GM23338 (cell line): ENCODE measurements around the gene BCL2A1. TPM values are rescaled to one million over a fixed set of nuclear protein-coding genes. Genes with fewer than 3 reads are reported as not detected.

Experiments used
- ATAC-seq: fragments of 200-7000 bp; cut with Tn5 transposase; 3 replicates; pipeline ENCODE4 v1.9.1; 2020
- DNase-seq: peaks from one replicate; pipeline ENCODE4 v3.0.0-alpha.2; 2015; ENCODE audit warnings: low spot score
- H2AFZ ChIP-seq: fragments of 200-600 bp; sonication (generic); 2 replicates; pipeline ENCODE4 v1.8.0; 2016; ENCODE audit warnings: antibody characterized with exemption, mild to moderate bottlenecking, moderate library complexity
- H3F3A ChIP-seq: fragments of 200-600 bp; sonication (generic); replicated peaks from 2 replicates; pipeline ENCODE4 v1.8.0; 2017; ENCODE audit warnings: antibody characterized with exemption, mixed run types, low read depth
- H3K27ac ChIP-seq: fragments of 200-600 bp; sonication (generic); 2 replicates; pipeline ENCODE4 v1.6.1; 2016; ENCODE audit warnings: low read depth
- H3K27me3 ChIP-seq: fragments of 200-600 bp; sonication (generic); 2 replicates; pipeline ENCODE4 v1.8.0; 2016; ENCODE audit warnings: mild to moderate bottlenecking, mixed run types, moderate library complexity; ENCODE audit not compliant: insufficient read depth
- H3K36me3 ChIP-seq: fragments of 200-600 bp; sonication (generic); 2 replicates; pipeline ENCODE4 v1.8.0; 2016; ENCODE audit warnings: mild to moderate bottlenecking; ENCODE audit not compliant: insufficient read depth
- H3K4me1 ChIP-seq: fragments of 200-600 bp; sonication (generic); 2 replicates; pipeline ENCODE4 v1.8.0; 2016; ENCODE audit warnings: mild to moderate bottlenecking, moderate library complexity; ENCODE audit not compliant: insufficient read depth
- H3K4me2 ChIP-seq: fragments of 200-600 bp; sonication (generic); 2 replicates; pipeline ENCODE4 v1.7.1; 2017; ENCODE audit warnings: mixed run types
- H3K4me3 ChIP-seq: fragments of 200-600 bp; sonication (generic); 2 replicates; pipeline ENCODE4 v1.6.1; 2016; ENCODE audit warnings: mixed run types
- H3K79me2 ChIP-seq: fragments of 200-600 bp; sonication (generic); replicated peaks from 2 replicates; pipeline ENCODE4 v1.8.0; 2017; ENCODE audit warnings: mild to moderate bottlenecking; ENCODE audit not compliant: insufficient read depth
- H3K9me2 ChIP-seq: fragments of 200-600 bp; sonication (generic); 2 replicates; pipeline ENCODE4 v1.8.0; 2017; ENCODE audit not compliant: insufficient read depth
- H4K20me1 ChIP-seq: fragments of 200-600 bp; sonication (generic); replicated peaks from 2 replicates; pipeline ENCODE4 v1.8.0; 2017; ENCODE audit warnings: mild to moderate bottlenecking; ENCODE audit not compliant: insufficient read depth
- H3K27ac Mint-ChIP-seq: 2 replicates; pipeline ENCODE4 v1.8.0; 2020; ENCODE audit warnings: inconsistent platforms, mild to moderate bottlenecking, moderate library complexity, mixed read lengths
- H3K27me3 Mint-ChIP-seq: 3 replicates; pipeline ENCODE4 v1.8.0; 2022; ENCODE audit warnings: low read depth, mild to moderate bottlenecking, moderate library complexity, mixed read lengths, inconsistent platforms; ENCODE audit not compliant: insufficient read depth, poor library complexity
- H3K36me3 Mint-ChIP-seq: 3 replicates; pipeline ENCODE4 v1.8.0; 2021; ENCODE audit warnings: low read depth, mild to moderate bottlenecking, inconsistent platforms, moderate library complexity, mixed read lengths
- H3K4me1 Mint-ChIP-seq: 3 replicates; pipeline ENCODE4 v1.8.0; 2020; ENCODE audit warnings: mild to moderate bottlenecking, inconsistent platforms, mixed read lengths
- H3K4me3 Mint-ChIP-seq: 3 replicates; pipeline ENCODE4 v1.8.0; 2021; ENCODE audit warnings: moderate library complexity, mild to moderate bottlenecking, inconsistent platforms, mixed read lengths
- H3K9me3 Mint-ChIP-seq: 3 replicates; pipeline ENCODE4 v1.8.0; 2020; ENCODE audit warnings: moderate library complexity, mild to moderate bottlenecking, inconsistent platforms, mixed read lengths
- CREB1 ChIP-seq: fragments of 250-450 bp; sonication (Bioruptor Pico); IDR thresholded peaks from 2 replicates; pipeline ENCODE4 v1.5.0; 2020; ENCODE audit warnings: low read depth, mild to moderate bottlenecking, moderate library complexity
- ETS1 ChIP-seq: IDR thresholded peaks from 2 replicates; pipeline ENCODE4 v1.6.1; 2016; ENCODE audit warnings: antibody characterized with exemption
- EZH2 ChIP-seq: fragments of 200-600 bp; sonication (generic); IDR thresholded peaks from one replicate; pipeline ENCODE4 v1.8.0; 2017; ENCODE audit warnings: antibody characterized with exemption, mild to moderate bottlenecking, low read depth; ENCODE audit not compliant: unreplicated experiment
- EZH2phosphoT487 ChIP-seq: fragments of 200-600 bp; sonication (generic); IDR thresholded peaks from one replicate; pipeline ENCODE4 v1.8.1; 2018; ENCODE audit warnings: antibody characterized with exemption; ENCODE audit not compliant: unreplicated experiment
- JUNB ChIP-seq: IDR thresholded peaks from one replicate; pipeline ENCODE4 v1.6.1; 2016; ENCODE audit warnings: antibody characterized with exemption; ENCODE audit not compliant: unreplicated experiment
- NANOG ChIP-seq: IDR thresholded peaks from 2 replicates; pipeline ENCODE4 v1.6.1; 2016; ENCODE audit warnings: antibody characterized with exemption, borderline replicate concordance
- POLR2AphosphoS5 ChIP-seq: IDR thresholded peaks from 2 replicates; pipeline ENCODE4 v1.6.1; 2016; ENCODE audit warnings: antibody characterized with exemption, low read depth
- STAT1 ChIP-seq: IDR thresholded peaks from one replicate; pipeline ENCODE4 v1.6.1; 2016; ENCODE audit warnings: antibody characterized with exemption; ENCODE audit not compliant: unreplicated experiment
- ZNF114 ChIP-seq: fragments of 250-450 bp; sonication (Bioruptor Pico); IDR thresholded peaks from 2 replicates; pipeline ENCODE4 v1.5.0; 2020; ENCODE audit warnings: mild to moderate bottlenecking, moderate library complexity
- ZNF331 ChIP-seq: fragments of 250-450 bp; sonication (Bioruptor Pico); IDR thresholded peaks from 2 replicates; pipeline ENCODE4 v1.5.0; 2020; ENCODE audit warnings: low read depth, mild to moderate bottlenecking, moderate library complexity
- ZNF462 ChIP-seq: fragments of 250-450 bp; sonication (Bioruptor Pico); IDR thresholded peaks from 2 replicates; pipeline ENCODE4 v1.5.0; 2020; ENCODE audit warnings: mild to moderate bottlenecking, moderate library complexity
- polyA plus RNA-seq: library from polyadenylated mRNA; unstranded; fragments of >200 nt; fragmentation: Nextera tagmentation; extraction: Ambion mirVana; gene quantifications from 2 replicates; pipeline ENCODE4 v1.2.1, GENCODE V29; 2016
- total RNA-seq: library from RNA; depleted of rRNA; stranded (reverse); fragments of >200 nt; shearing (Covaris generic); gene quantifications from 2 replicates; pipeline ENCODE4 v1.2.3, GENCODE V29; 2014
- TF ChIP-seq, protein P1 (sequence below): IDR thresholded peaks from one replicate; pipeline ENCODE4 v1.6.1; 2018; ENCODE audit warnings: antibody characterized with exemption; ENCODE audit not compliant: unreplicated experiment
- TF ChIP-seq, protein P2 (sequence below), 2 experiments: fragments of 200-600 bp in 1 of 2; sonication (generic) in 1 of 2; conservative IDR thresholded peaks; 2 replicates each; pipeline versions ENCODE4 v1.5.1 to v1.6.1; 2016 to 2017; ENCODE audit warnings: antibody characterized with exemption in 2 of 2, low read depth in 2 of 2, mild to moderate bottlenecking in 2 of 2, moderate library complexity in 1 of 2

BCL2A1 gene
- total and polyA plus RNA-seq, 2 experiments from 2014 or later, result not detected

GRCh38 chr15:79914728-79915127, 56.3 kb downstream of the BCL2A1 start:
- TF ChIP-seq, protein P1, sequence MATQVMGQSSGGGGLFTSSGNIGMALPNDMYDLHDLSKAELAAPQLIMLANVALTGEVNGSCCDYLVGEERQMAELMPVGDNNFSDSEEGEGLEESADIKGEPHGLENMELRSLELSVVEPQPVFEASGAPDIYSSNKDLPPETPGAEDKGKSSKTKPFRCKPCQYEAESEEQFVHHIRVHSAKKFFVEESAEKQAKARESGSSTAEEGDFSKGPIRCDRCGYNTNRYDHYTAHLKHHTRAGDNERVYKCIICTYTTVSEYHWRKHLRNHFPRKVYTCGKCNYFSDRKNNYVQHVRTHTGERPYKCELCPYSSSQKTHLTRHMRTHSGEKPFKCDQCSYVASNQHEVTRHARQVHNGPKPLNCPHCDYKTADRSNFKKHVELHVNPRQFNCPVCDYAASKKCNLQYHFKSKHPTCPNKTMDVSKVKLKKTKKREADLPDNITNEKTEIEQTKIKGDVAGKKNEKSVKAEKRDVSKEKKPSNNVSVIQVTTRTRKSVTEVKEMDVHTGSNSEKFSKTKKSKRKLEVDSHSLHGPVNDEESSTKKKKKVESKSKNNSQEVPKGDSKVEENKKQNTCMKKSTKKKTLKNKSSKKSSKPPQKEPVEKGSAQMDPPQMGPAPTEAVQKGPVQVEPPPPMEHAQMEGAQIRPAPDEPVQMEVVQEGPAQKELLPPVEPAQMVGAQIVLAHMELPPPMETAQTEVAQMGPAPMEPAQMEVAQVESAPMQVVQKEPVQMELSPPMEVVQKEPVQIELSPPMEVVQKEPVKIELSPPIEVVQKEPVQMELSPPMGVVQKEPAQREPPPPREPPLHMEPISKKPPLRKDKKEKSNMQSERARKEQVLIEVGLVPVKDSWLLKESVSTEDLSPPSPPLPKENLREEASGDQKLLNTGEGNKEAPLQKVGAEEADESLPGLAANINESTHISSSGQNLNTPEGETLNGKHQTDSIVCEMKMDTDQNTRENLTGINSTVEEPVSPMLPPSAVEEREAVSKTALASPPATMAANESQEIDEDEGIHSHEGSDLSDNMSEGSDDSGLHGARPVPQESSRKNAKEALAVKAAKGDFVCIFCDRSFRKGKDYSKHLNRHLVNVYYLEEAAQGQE, result no peak
- no peak for TF ChIP-seq ZNF462 (CRISPR knock-in tag)
- no peak for TF ChIP-seq JUNB
- TF ChIP-seq ETS1, result no peak
- TF ChIP-seq NANOG, result no peak
- no peak for TF ChIP-seq EZH2
- TF ChIP-seq, protein P2, sequence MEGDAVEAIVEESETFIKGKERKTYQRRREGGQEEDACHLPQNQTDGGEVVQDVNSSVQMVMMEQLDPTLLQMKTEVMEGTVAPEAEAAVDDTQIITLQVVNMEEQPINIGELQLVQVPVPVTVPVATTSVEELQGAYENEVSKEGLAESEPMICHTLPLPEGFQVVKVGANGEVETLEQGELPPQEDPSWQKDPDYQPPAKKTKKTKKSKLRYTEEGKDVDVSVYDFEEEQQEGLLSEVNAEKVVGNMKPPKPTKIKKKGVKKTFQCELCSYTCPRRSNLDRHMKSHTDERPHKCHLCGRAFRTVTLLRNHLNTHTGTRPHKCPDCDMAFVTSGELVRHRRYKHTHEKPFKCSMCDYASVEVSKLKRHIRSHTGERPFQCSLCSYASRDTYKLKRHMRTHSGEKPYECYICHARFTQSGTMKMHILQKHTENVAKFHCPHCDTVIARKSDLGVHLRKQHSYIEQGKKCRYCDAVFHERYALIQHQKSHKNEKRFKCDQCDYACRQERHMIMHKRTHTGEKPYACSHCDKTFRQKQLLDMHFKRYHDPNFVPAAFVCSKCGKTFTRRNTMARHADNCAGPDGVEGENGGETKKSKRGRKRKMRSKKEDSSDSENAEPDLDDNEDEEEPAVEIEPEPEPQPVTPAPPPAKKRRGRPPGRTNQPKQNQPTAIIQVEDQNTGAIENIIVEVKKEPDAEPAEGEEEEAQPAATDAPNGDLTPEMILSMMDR (conservative IDR thresholded peaks at IDR 0.05; ENCODE audit: low read depth in 2 of 2), result no peak
- TF ChIP-seq STAT1, result no peak
- no peak for TF ChIP-seq ZNF331 (CRISPR knock-in tag)
- no peak for TF ChIP-seq ZNF114 (CRISPR knock-in tag)
- TF ChIP-seq EZH2phosphoT487, result no peak
- TF ChIP-seq CREB1 (CRISPR knock-in tag), result no peak
- TF ChIP-seq POLR2AphosphoS5, result no peak
- no peak overlapping the region for H3K4me2 ChIP-seq
- no peaks in the 10 kb centered on the region for H3K27me3 ChIP-seq
- H3K4me1 ChIP-seq, result no peaks in the 10 kb centered on the region
- Mint-ChIP-seq H3K27ac (no peak overlapping the region), H3K36me3 (peaks cover 98% of the 10 kb centered on the region), H3K4me3 (no peak overlapping the region), H3K27me3 (no peaks in the 10 kb centered on the region), H3K4me1 (no peaks in the 10 kb centered on the region), H3K9me3 (peaks cover 76% of the 10 kb centered on the region)
- ATAC-seq, result no peak
- H4K20me1 ChIP-seq, result no peaks in the 10 kb centered on the region
- H3K9me2 ChIP-seq, result no peaks in the 10 kb centered on the region
- no peaks in the 10 kb centered on the region for H3F3A ChIP-seq
- no peak for DNase-seq
- H3K27ac ChIP-seq, result no peak overlapping the region
- no peak overlapping the region for H2AFZ ChIP-seq
- peaks cover 63% of the 10 kb centered on the region for H3K79me2 ChIP-seq
- peaks cover 38% of the 10 kb centered on the region for H3K36me3 ChIP-seq
- no peak overlapping the region for H3K4me3 ChIP-seq
